GM12892 (cell line): Measurements from ENCODE around the gene SLC26A6.

Source experiments
- POLR2A ChIP-seq: IDR thresholded peaks from 2 replicates; pipeline ENCODE4 v1.6.1; 2011; ENCODE audit warnings: low read depth, low read length, control low read depth
- POLR2AphosphoS5 ChIP-seq: IDR thresholded peaks from 2 replicates; pipeline ENCODE4 v1.6.1; 2011; ENCODE audit warnings: low read depth, low read length, control low read depth
- TAF1 ChIP-seq: IDR thresholded peaks from 2 replicates; pipeline ENCODE4 v1.6.1; 2011; ENCODE audit warnings: low read depth, mild to moderate bottlenecking, control low read depth, low read length, borderline replicate concordance

GRCh38 chr3:48621461-48621869, 13.8 kb downstream of the SLC26A6 start, which contains the start of gene TMEM89:
- TF ChIP-seq POLR2AphosphoS5 (no peak), POLR2A (no peak), TAF1 (no peak)
